ENCODE data around the gene BAHCC1.

BAHCC1 gene

GRCh38 chr17:81458628-81459027 lies 63.4 kb downstream of the BAHCC1 start:
- no peak overlapping the region for H3K9ac ChIP-seq (ENCODE audit: low read length)
- H3K36me3 ChIP-seq (ENCODE audit: control insufficient read depth, insufficient read depth, low read length), result no peaks in the 10 kb centered on the region
- no peaks in the 10 kb centered on the region for H3K27me3 ChIP-seq (ENCODE audit: control insufficient read depth, insufficient read depth, low read length)
- H3K4me1 ChIP-seq (ENCODE audit: control insufficient read depth, insufficient read depth, low read length), result no peaks in the 10 kb centered on the region
- H3K27ac ChIP-seq (ENCODE audit: low read depth, low read length), result no peak overlapping the region
- no peak overlapping the region for H3K4me3 ChIP-seq (ENCODE audit: low read length)

- no peaks in the 10 kb centered on the region for H3K36me3 ChIP-seq (ENCODE audit: control insufficient read depth, insufficient read depth, low read length)
- H3K4me1 ChIP-seq (ENCODE audit: control insufficient read depth, insufficient read depth, low read length), result no peaks in the 10 kb centered on the region
- H3K9ac ChIP-seq (ENCODE audit: low read length), result no peak overlapping the region
- no peak overlapping the region for H3K27ac ChIP-seq (ENCODE audit: low read depth, low read length)
- no peaks in the 10 kb centered on the region for H3K27me3 ChIP-seq (ENCODE audit: control insufficient read depth, insufficient read depth, low read length)
- H3K4me3 ChIP-seq (ENCODE audit: low read length), result no peak overlapping the region
Measured at GRCh38 chr17:81459224-81459623, 64.0 kb downstream of the BAHCC1 start.

GRCh38 chr17:81459864-81460263 lies 64.6 kb downstream of the BAHCC1 start:
- Histone ChIP-seq H3K27ac (ENCODE audit: low read depth, low read length) (no peak overlapping the region), H3K27me3 (ENCODE audit: control insufficient read depth, insufficient read depth, low read length) (no peaks in the 10 kb centered on the region), H3K4me1 (ENCODE audit: control insufficient read depth, insufficient read depth, low read length) (no peaks in the 10 kb centered on the region), H3K36me3 (ENCODE audit: control insufficient read depth, insufficient read depth, low read length) (no peaks in the 10 kb centered on the region), H3K9ac (ENCODE audit: low read length) (no peak overlapping the region), H3K4me3 (ENCODE audit: low read length) (no peak overlapping the region)

DNA sequence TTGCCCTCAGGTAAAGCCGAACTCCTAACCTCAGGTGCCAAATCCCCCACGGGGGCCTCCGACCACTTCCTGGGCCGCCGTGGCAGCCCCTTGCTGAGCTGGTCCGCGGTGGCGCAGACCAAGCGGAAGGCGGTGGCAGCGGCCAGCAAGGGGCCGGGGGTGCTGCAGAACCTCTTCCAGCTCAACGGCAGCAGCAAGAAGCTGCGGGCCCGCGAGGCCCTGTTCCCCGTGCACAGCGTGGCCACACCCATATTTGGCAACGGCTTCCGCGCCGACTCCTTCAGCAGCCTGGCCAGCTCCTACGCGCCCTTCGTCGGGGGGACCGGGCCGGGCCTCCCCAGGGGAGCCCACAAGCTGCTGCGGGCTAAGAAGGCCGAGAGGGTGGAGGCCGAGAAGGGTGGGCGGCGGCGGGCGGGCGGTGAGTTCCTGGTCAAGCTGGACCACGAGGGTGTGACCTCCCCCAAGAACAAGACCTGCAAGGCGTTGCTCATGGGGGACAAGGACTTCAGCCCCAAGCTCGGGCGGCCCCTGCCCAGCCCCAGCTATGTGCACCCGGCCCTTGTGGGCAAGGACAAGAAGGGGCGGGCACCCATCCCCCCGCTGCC lies 65.7 kb downstream of the BAHCC1 start:
- no peaks in the 10 kb centered on the region for H3K36me3 ChIP-seq (ENCODE audit: control insufficient read depth, insufficient read depth, low read length)

DNA sequence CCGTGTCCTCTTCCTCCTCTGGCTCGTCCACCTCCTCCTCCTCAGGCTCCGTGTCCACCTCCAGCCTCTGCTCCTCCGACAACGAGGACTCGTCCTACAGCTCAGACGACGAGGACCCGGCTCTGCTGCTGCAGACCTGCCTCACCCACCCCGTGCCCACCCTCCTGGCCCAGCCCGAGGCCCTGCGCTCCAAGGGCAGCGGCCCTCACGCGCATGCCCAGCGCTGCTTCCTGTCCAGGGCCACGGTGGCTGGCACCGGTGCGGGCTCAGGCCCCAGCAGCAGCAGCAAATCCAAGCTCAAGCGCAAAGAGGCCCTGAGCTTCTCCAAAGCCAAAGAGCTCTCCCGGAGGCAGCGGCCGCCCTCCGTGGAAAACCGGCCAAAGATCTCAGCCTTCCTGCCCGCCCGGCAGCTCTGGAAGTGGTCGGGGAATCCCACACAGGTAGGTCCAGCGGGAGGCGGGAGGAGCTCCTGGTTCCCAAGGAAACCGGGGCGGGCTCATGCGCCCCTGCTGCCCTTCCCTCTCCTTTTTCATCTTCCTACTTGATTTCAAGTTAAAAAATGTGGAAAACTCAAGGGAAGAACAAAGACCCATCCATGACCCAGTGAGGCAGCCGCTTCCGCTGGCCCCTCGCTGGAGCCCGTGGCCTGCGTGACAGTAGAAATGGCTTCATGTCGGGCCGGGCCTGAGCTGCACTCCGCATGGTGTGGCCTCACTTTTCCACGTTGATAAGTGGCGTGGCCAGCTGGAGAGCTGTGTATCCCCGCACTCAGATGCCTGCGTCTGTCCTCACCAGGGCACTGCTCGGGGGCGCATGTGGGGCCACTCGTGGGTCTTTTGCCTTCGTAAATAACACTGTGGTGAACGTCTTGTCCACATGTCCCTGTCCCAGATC lies 66.6 kb downstream of the BAHCC1 start:
- H3K36me3 ChIP-seq (ENCODE audit: control insufficient read depth, insufficient read depth, low read length), result no peaks in the 10 kb centered on the region
- H3K4me3 ChIP-seq (ENCODE audit: low read length), result no peak overlapping the region
- no peaks in the 10 kb centered on the region for H3K27me3 ChIP-seq (ENCODE audit: control insufficient read depth, insufficient read depth, low read length)
- H3K9ac ChIP-seq (ENCODE audit: low read length), result no peak overlapping the region
- no peak overlapping the region for H3K27ac ChIP-seq (ENCODE audit: low read depth, low read length)
- H3K4me1 ChIP-seq (ENCODE audit: control insufficient read depth, insufficient read depth, low read length), result no peaks in the 10 kb centered on the region

More for the DNA sequence above, 65.7 kb downstream of the BAHCC1 start:
- no peak overlapping the region for H3K27ac ChIP-seq (ENCODE audit: low read depth, low read length)
- no peaks in the 10 kb centered on the region for H3K4me1 ChIP-seq (ENCODE audit: control insufficient read depth, insufficient read depth, low read length)
- no peak overlapping the region for H3K9ac ChIP-seq (ENCODE audit: low read length)
- H3K27me3 ChIP-seq (ENCODE audit: control insufficient read depth, insufficient read depth, low read length), result no peaks in the 10 kb centered on the region
- no peak overlapping the region for H3K4me3 ChIP-seq (ENCODE audit: low read length)

DNA sequence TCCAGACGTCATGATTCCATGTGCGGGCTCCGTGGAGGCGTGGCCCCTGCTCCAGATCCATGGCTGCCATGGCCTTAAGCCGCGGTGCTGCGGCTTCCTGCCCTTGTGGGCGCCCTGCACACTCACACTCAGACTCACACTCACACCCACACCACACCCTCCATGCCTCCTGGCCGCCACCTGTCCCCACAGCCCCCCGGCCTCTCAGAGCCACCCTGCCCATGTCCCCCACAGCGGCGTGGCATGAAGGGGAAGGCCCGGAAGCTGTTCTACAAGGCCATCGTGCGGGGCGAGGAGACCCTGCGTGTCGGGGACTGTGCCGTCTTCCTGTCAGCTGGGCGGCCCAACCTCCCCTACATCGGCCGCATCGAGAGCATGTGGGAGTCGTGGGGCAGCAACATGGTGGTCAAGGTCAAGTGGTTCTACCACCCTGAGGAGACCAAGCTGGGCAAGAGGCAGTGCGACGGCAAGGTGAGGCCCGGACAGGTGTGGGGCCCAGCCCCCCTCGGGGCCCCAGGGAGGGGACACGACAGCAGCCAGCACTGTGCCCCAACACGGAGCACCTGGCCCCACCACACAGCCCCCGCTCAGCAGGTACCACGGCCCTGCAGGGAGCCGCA lies 67.4 kb downstream of the BAHCC1 start:
- Histone ChIP-seq H3K4me3 (ENCODE audit: low read length) (no peak overlapping the region), H3K9ac (ENCODE audit: low read length) (no peak overlapping the region), H3K27ac (ENCODE audit: low read depth, low read length) (no peak overlapping the region), H3K27me3 (ENCODE audit: control insufficient read depth, insufficient read depth, low read length) (no peaks in the 10 kb centered on the region), H3K4me1 (ENCODE audit: control insufficient read depth, insufficient read depth, low read length) (no peaks in the 10 kb centered on the region), H3K36me3 (ENCODE audit: control insufficient read depth, insufficient read depth, low read length) (no peaks in the 10 kb centered on the region)

- Histone ChIP-seq H3K36me3 (ENCODE audit: control insufficient read depth, insufficient read depth, low read length) (no peaks in the 10 kb centered on the region), H3K4me1 (ENCODE audit: control insufficient read depth, insufficient read depth, low read length) (no peaks in the 10 kb centered on the region), H3K9ac (ENCODE audit: low read length) (no peak overlapping the region), H3K4me3 (ENCODE audit: low read length) (no peak overlapping the region), H3K27me3 (ENCODE audit: control insufficient read depth, insufficient read depth, low read length) (no peaks in the 10 kb centered on the region), H3K27ac (ENCODE audit: low read depth, low read length) (no peak overlapping the region)
Measured at GRCh38 chr17:81463506-81463905, 68.2 kb downstream of the BAHCC1 start.

- H3K27me3 ChIP-seq (ENCODE audit: control insufficient read depth, insufficient read depth, low read length), result no peaks in the 10 kb centered on the region
- no peak overlapping the region for H3K27ac ChIP-seq (ENCODE audit: low read depth, low read length)
- no peaks in the 10 kb centered on the region for H3K4me1 ChIP-seq (ENCODE audit: control insufficient read depth, insufficient read depth, low read length)
- H3K9ac ChIP-seq (ENCODE audit: low read length), result no peak overlapping the region
- H3K4me3 ChIP-seq (ENCODE audit: low read length), result no peak overlapping the region
- no peaks in the 10 kb centered on the region for H3K36me3 ChIP-seq (ENCODE audit: control insufficient read depth, insufficient read depth, low read length)
Measured at GRCh38 chr17:81464586-81464985, 69.3 kb downstream of the BAHCC1 start.

DNA sequence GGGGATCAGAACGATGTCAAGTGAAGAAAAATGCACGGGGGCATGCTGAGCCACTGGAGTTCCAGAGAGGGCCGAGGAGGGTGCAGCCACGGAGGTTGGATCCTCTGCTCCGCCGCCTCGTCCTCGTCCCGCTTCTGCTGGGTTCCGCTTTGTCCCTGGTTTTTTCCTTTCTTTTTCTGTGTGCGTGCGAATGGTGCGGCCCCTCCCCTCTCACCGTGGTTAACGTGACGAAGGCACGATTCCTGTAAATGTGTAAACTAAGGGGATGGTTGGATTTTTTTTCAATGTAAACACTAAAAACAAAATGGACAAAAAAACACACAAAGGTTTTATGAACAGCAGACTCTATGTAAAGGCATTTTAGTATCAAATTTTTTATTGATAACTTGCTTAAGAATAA lies 70.7 kb downstream of the BAHCC1 start:
- Histone ChIP-seq H3K9ac (ENCODE audit: low read length) (no peak overlapping the region), H3K4me1 (ENCODE audit: control insufficient read depth, insufficient read depth, low read length) (no peaks in the 10 kb centered on the region), H3K27me3 (ENCODE audit: control insufficient read depth, insufficient read depth, low read length) (no peaks in the 10 kb centered on the region), H3K27ac (ENCODE audit: low read depth, low read length) (no peak overlapping the region), H3K4me3 (ENCODE audit: low read length) (no peak overlapping the region), H3K36me3 (ENCODE audit: control insufficient read depth, insufficient read depth, low read length) (no peaks in the 10 kb centered on the region)

DNA sequence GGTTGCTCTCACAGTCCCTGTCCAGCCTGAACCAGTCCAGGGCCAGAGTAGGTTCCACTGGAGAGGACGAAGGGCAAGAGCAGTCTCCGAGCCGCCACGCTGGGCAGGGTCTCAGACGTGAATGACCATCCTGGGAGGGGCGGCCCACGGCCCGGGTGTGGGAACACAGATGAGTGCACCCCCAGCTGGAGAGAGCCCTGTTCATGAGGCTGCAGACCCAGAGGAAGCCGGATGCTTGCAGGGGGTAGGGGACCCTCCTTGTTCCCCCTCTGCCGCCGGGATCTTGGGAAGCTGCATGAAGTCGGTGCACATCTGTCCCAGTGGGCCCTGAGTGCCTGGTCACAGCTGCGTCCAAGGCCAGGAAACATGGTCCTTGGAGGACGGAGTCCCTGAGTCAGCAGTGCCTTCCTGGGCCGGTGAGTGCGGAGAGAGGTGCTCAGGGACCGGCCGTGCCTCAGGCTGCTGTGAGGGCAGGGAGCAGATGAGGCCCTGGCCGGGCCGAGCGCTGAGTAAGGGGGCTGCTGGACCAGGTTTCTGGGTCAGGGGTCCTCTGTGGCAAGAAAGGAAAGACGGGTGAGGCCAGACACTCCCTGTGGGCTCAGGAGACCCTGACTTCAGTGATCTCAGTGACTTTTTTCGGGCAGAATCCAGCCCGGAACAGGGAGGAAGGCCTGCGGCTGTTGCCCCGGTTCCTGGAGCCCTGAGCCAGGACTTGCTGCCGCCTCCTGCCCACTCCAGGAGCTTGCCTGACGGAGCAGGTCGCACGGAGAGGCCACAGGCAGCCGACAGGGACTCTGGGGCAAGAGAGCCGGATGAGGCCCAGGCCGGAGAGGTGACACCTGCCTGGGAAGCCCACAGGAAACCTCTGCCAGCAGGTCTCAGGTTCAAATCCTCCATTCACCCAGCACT lies 71.6 kb downstream of the BAHCC1 start:
- H3K4me1 ChIP-seq (ENCODE audit: control insufficient read depth, insufficient read depth, low read length), result no peaks in the 10 kb centered on the region
- no peak overlapping the region for H3K9ac ChIP-seq (ENCODE audit: low read length)
- no peaks in the 10 kb centered on the region for H3K36me3 ChIP-seq (ENCODE audit: control insufficient read depth, insufficient read depth, low read length)
- H3K27ac ChIP-seq (ENCODE audit: low read depth, low read length), result no peak overlapping the region
- H3K4me3 ChIP-seq (ENCODE audit: low read length), result no peak overlapping the region
- no peaks in the 10 kb centered on the region for H3K27me3 ChIP-seq (ENCODE audit: control insufficient read depth, insufficient read depth, low read length)

- Histone ChIP-seq H3K27me3 (ENCODE audit: control insufficient read depth, insufficient read depth, low read length) (no peaks in the 10 kb centered on the region), H3K36me3 (ENCODE audit: control insufficient read depth, insufficient read depth, low read length) (no peaks in the 10 kb centered on the region), H3K9ac (ENCODE audit: low read length) (no peak overlapping the region), H3K4me3 (ENCODE audit: low read length) (no peak overlapping the region), H3K27ac (ENCODE audit: low read depth, low read length) (no peak overlapping the region), H3K4me1 (ENCODE audit: control insufficient read depth, insufficient read depth, low read length) (no peaks in the 10 kb centered on the region)
Measured at GRCh38 chr17:81468111-81468769, 73.0 kb downstream of the BAHCC1 start.

Data from rectal smooth muscle tissue (tissue), 1 donor.